ENCODE measurements around the gene ATG7. TPM values are rescaled to one million over a fixed set of nuclear protein-coding genes. Genes with fewer than 3 reads are reported as not detected.

Gene ATG7
- total RNA-seq, 1 experiment from 2014 or later: 36.0 TPM

DNA sequence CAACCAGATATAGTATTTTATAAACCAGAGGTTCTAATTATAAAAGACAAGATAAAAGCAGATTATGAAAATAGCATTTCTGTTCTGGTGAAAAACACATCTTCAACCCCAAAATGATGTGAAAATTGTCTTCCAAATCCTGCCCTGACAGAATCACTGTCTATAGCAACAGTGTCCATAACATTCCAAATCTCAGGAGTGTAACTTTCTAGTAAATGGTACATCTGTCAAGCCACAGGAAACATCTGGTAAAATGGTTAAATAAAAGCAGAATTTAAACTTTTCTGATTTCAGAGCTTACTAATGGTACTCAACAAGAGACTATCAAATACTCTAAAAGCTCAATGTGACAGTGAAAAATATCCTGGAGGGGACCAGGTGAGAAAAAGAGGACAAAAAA, 311.0 kb downstream of the ATG7 start:
- CTCF ChIA-PET: interaction anchor here (0.6 kb wide), 1 partner anchor 34 kb away, joined by 3 read pairs; no protein-coding TSS in a partner anchor
- H3K4me3 ChIP-seq (ENCODE audit: low read depth in 2 of 2, low read length in 2 of 2): no peak overlapping the region
- intact Hi-C loops (cut with micrococcal nuclease; ENCODE audit: unreplicated experiment): no loop called here

DNA sequence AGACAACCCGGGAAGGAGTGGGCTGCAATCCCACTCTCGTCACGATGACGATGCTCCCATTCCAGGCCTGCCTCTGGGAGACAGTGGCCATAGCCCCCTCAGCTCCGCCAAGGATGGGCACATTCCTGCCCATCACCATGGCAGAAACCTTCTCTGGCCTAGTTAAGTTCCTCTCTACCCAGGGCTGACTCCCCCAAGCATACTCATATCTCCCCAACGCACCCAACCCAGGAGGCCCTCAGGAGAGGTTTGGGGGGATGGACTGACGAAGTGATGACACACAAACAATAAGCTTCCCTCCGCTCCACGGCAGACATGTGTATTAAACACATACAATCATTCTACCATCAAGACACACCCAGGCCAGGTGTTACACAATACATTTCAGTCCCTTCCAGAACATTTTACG, 311.4 kb downstream of the ATG7 start:
- no peaks in the 10 kb centered on the region for H3K9me3 ChIP-seq (ENCODE audit: control insufficient read depth, insufficient read depth, low read depth, low read length)
- ATAC-seq (no peak), DNase-seq (ENCODE audit: low read depth, low spot score) (no peak)
- H3K4me1 ChIP-seq (ENCODE audit: control insufficient read depth, insufficient read depth, low read length): peaks cover 73% of the 10 kb centered on the region
- POLR2A ChIA-PET: no interaction called here
- no peak overlapping the region for H3K4me3 ChIP-seq (ENCODE audit: low read depth in 2 of 2, low read length in 2 of 2)
- peak overlapping the region; percentile 95 for H3K27ac ChIP-seq (ENCODE audit: low read length)
- TF ChIP-seq, protein P1, sequence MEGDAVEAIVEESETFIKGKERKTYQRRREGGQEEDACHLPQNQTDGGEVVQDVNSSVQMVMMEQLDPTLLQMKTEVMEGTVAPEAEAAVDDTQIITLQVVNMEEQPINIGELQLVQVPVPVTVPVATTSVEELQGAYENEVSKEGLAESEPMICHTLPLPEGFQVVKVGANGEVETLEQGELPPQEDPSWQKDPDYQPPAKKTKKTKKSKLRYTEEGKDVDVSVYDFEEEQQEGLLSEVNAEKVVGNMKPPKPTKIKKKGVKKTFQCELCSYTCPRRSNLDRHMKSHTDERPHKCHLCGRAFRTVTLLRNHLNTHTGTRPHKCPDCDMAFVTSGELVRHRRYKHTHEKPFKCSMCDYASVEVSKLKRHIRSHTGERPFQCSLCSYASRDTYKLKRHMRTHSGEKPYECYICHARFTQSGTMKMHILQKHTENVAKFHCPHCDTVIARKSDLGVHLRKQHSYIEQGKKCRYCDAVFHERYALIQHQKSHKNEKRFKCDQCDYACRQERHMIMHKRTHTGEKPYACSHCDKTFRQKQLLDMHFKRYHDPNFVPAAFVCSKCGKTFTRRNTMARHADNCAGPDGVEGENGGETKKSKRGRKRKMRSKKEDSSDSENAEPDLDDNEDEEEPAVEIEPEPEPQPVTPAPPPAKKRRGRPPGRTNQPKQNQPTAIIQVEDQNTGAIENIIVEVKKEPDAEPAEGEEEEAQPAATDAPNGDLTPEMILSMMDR (IDR thresholded peaks at IDR 0.05): no peak
- TF ChIP-seq TCF7L2 (IDR thresholded peaks at IDR 0.05; ENCODE audit: low read depth, low read length) (no peak), SIN3A (IDR thresholded peaks at IDR 0.05; ENCODE audit: borderline replicate concordance, insufficient read depth, low read depth, low read length) (no peak), POLR2AphosphoS5 (IDR thresholded peaks at IDR 0.05; ENCODE audit: low read depth, low read length) (no peak)
- TF ChIP-seq, protein P2, sequence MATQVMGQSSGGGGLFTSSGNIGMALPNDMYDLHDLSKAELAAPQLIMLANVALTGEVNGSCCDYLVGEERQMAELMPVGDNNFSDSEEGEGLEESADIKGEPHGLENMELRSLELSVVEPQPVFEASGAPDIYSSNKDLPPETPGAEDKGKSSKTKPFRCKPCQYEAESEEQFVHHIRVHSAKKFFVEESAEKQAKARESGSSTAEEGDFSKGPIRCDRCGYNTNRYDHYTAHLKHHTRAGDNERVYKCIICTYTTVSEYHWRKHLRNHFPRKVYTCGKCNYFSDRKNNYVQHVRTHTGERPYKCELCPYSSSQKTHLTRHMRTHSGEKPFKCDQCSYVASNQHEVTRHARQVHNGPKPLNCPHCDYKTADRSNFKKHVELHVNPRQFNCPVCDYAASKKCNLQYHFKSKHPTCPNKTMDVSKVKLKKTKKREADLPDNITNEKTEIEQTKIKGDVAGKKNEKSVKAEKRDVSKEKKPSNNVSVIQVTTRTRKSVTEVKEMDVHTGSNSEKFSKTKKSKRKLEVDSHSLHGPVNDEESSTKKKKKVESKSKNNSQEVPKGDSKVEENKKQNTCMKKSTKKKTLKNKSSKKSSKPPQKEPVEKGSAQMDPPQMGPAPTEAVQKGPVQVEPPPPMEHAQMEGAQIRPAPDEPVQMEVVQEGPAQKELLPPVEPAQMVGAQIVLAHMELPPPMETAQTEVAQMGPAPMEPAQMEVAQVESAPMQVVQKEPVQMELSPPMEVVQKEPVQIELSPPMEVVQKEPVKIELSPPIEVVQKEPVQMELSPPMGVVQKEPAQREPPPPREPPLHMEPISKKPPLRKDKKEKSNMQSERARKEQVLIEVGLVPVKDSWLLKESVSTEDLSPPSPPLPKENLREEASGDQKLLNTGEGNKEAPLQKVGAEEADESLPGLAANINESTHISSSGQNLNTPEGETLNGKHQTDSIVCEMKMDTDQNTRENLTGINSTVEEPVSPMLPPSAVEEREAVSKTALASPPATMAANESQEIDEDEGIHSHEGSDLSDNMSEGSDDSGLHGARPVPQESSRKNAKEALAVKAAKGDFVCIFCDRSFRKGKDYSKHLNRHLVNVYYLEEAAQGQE (IDR thresholded peaks at IDR 0.05; ENCODE audit: insufficient read depth in 1 of 2, low read depth in 2 of 2, low read length in 1 of 2): no peak
- H3K36me3 ChIP-seq (ENCODE audit: control insufficient read depth, insufficient read depth, low read length): no peaks in the 10 kb centered on the region; the same call in 1 of the 2 replicates
- CTCF ChIA-PET: interaction anchor here (0.6 kb wide), 1 partner anchor 34 kb away, joined by 3 read pairs; no protein-coding TSS in a partner anchor
- in situ Hi-C loops (cut with HindIII; ENCODE audit: low pct_unique_long_range_greater_than_20kb, low sequenced_read_pairs): no loop called here
- TSS peak; percentile 13 for BruUV-seq (replicated peaks)
- H3K27me3 ChIP-seq (ENCODE audit: control insufficient read depth, insufficient read depth, low read length): no peaks in the 10 kb centered on the region
- intact Hi-C loops (cut with micrococcal nuclease; ENCODE audit: unreplicated experiment): no loop called here

More for the DNA sequence above, 311.0 kb downstream of the ATG7 start:
- no peaks in the 10 kb centered on the region; the same call in 1 of the 2 replicates for H3K36me3 ChIP-seq (ENCODE audit: control insufficient read depth, insufficient read depth, low read length)
- no TSS peak for BruUV-seq (replicated peaks)
- no peaks in the 10 kb centered on the region for H3K9me3 ChIP-seq (ENCODE audit: control insufficient read depth, insufficient read depth, low read depth, low read length)
- no peak for ATAC-seq
- in situ Hi-C loops (cut with HindIII; ENCODE audit: low pct_unique_long_range_greater_than_20kb, low sequenced_read_pairs): no loop called here
- no peaks in the 10 kb centered on the region for H3K27me3 ChIP-seq (ENCODE audit: control insufficient read depth, insufficient read depth, low read length)
- DNase-seq (ENCODE audit: low read depth, low spot score): no peak
- no peak for TF ChIP-seq TCF7L2 (IDR thresholded peaks at IDR 0.05; ENCODE audit: low read depth, low read length)
- peaks cover 70% of the 10 kb centered on the region for H3K4me1 ChIP-seq (ENCODE audit: control insufficient read depth, insufficient read depth, low read length)
- H3K27ac ChIP-seq (ENCODE audit: low read length): peak overlapping the region; percentile 95
- POLR2A ChIA-PET: no interaction called here

DNA sequence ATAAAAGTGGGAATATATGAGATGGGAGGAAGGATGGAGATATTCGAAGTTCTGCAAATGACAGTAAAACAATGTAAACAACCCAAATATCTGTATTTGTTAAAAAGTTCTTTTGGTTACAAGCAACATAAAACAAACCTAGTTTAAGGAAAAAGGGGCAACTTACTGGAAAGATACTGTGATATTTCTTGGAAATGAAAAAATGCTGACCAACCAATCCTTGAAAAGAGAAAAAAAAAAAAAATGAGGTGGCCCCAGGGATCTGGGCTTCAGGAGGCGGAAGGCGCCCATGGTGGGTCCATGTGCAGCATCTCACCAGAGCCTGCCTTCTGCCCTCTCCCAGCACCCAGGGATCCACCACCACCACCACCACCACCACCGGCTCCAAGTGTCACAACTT, 312.4 kb downstream of the ATG7 start:
- DNase-seq (ENCODE audit: low read depth, low spot score) (no peak), ATAC-seq (no peak)
- ChIA-PET CTCF (no interaction called here), POLR2A (no interaction called here)
- intact Hi-C loops (cut with micrococcal nuclease; ENCODE audit: unreplicated experiment) (no loop called here), in situ Hi-C loops (cut with HindIII; ENCODE audit: low pct_unique_long_range_greater_than_20kb, low sequenced_read_pairs) (no loop called here)
- Histone ChIP-seq H3K4me1 (ENCODE audit: control insufficient read depth, insufficient read depth, low read length) (peaks cover 82% of the 10 kb centered on the region), H3K36me3 (ENCODE audit: control insufficient read depth, insufficient read depth, low read length) (no peaks in the 10 kb centered on the region; the same call in 1 of the 2 replicates), H3K27me3 (ENCODE audit: control insufficient read depth, insufficient read depth, low read length) (no peaks in the 10 kb centered on the region), H3K9me3 (ENCODE audit: control insufficient read depth, insufficient read depth, low read depth, low read length) (no peaks in the 10 kb centered on the region), H3K4me3 (ENCODE audit: low read depth in 2 of 2, low read length in 2 of 2) (no peak overlapping the region), H3K27ac (ENCODE audit: low read length) (peak overlapping the region; percentile 95)
- TF ChIP-seq, protein P2 (IDR thresholded peaks at IDR 0.05; ENCODE audit: insufficient read depth in 1 of 2, low read depth in 2 of 2, low read length in 1 of 2): no peak
- TF ChIP-seq TCF7L2 (IDR thresholded peaks at IDR 0.05; ENCODE audit: low read depth, low read length) (no peak), SIN3A (IDR thresholded peaks at IDR 0.05; ENCODE audit: borderline replicate concordance, insufficient read depth, low read depth, low read length) (no peak), POLR2AphosphoS5 (IDR thresholded peaks at IDR 0.05; ENCODE audit: low read depth, low read length) (no peak)
- TF ChIP-seq, protein P1 (IDR thresholded peaks at IDR 0.05): no peak
- no TSS peak for BruUV-seq (replicated peaks)
